Measurements from ENCODE around the gene PHF14.
"Not testable (repeated sequence)": the region's sequence is repeated elsewhere in the genome, so short reads cannot be mapped to it uniquely, and the experiment has no call there.

Gene PHF14

GRCh38 chr7:10990748-10991147, 17.1 kb downstream of the PHF14 start:
- not testable (repeated sequence) for DNase-seq

DNA sequence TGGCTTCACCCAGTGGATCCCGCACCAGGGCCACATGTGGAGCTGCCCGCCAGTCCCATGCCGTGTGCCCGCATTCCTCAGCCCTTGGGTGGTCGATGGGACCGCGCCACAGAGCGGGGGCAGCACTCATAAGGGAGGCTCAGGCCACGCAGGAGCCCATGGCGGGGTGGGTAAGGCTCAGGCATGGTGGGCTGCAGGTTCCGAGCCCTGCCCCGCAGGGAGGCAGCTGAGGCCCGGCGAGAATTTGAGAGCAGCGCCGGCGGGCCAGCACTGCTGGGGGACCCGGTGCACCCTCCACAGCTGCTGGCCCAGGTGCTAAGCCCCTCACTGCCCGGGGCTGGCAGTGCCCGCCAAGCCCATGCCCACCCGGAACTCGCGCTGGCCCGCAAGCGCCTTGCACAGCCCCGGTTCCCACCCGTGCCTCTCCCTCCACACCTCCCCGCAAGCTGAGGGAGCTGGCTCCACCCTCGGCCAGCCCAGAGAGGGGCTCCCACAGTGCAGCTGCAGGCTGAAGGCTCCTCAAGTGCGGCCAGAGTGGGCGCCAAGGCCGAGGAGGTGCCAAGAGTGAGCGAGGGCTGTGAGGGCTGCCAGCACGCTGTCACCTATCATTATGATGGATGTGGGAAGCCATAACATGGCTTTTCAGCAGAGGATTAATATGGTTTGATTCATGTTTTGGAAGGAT, 22.0 kb downstream of the PHF14 start:
- not testable (repeated sequence) for DNase-seq

DNA sequence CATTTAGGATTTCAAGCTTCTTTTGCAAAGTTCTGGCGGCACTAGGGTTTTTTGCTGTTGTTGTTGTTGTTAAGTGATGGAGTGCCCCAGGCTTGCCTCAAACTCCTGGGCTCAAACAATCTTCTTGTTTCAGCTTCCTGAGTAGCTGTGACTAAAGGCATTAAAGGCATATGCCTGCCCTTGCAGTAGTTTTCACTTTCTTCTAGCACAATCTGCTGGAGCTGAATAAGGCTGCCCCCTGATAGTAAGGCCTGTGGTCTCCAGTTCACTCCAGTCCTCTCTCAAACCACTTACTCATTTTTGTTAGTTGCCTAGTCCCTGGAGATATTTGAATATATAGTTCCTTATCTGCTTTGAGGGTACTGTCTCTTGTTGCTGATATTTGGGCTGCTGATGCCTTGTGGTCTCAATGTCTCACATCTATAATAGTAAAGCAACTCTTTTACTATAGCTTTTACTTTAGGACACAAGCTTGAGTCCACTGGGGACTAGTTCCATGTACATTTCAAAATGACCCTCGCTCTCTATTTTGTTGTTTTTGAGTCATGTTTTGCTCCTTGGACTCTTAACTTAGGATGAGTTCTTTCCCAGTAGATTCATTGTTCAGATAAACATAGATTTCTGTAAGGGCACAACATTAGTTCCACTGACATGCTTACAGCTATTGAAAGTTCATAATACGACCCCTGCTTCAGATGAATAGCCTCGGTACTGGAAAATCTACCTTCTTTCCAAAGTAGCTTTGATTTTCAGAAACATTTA, 25.5 kb downstream of the PHF14 start:
- DNase-seq: no peak

DNA sequence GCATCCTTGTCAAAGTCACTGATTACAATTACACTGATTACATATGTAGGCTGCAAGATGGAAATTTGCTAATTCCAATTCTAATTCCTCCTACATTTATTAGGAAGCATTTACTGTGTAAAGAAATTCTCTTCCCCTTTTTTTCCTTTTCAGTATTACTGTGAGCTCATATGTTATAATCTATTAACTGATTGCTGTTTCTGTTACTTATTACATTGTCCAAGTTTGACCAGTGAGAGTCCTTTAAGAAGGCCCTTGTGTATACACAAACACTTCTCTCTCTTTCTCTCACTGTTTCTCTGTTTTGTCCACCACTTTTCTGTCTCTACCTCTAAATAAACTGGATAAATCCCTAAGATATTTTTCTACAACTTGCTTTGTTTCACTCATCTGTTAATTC, 31.5 kb downstream of the PHF14 start:
- DNase-seq: no peak

DNA sequence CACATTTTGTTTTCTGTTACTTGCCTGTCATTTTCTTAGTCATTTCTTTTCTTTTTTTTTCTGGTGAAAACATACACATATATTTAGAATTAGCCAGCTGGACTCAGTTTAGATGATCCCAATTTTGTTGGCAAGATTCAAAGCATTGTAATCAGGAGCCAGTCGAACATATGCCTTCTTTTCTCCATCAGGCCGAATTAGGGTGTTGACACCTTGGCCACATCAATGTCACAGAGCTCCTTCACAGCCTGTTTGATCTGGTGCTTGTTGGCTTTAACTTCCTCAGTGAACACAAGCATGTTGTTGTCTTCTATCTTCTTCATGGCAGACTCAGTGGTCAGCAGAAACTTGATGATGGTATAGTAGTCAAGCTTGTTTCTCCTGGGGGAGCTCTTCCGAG, 32.6 kb downstream of the PHF14 start:
- DNase-seq: no peak

- no peak for DNase-seq
These were observed 36.0 kb downstream of the PHF14 start for GRCh38 chr7:11009631-11010030.

- DNase-seq: no peak
These were observed 47.8 kb downstream of the PHF14 start for GRCh38 chr7:11021468-11021867.

DNA sequence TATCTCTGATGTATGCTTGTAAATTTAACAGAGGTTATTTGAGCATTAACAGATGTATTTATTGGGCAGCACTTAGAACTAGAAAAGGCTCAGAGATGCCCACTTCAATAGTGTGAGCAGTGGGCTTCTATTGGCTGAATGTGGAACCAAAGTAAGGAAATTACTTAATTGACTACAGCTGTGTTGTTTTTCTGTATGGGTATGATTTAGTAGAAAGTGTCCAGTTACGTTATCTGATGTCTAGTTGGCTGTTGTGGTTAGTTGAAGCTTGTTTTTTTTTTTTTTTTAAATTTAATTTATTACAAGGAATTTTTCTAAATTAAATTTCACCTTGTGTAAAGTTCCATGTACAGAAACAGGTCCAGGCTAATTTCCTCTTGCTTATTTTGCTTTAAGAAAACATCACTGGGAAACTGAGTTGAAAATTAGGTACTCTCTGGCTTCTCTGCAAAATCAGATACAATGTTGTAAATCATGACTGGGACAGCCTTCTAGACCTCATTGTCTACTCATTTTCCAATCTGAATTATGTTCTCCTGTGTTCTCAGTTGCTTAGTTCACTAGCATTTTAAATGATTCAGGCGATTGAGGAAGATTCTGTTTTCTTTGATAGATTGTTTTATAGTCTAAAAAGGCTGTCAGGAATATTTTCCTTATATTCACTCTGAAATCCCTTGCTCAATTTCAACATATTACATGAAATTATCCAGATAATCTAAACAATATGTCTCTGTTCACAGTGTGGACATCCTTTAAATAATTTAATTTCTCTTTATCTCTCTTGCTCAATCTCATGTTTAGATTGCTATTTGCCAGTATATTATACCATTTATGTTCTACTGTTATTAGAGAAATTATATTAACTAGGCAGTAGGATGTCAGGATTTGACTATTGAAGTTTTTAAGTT, 53.0 kb downstream of the PHF14 start:
- DNase-seq: no peak

DNA sequence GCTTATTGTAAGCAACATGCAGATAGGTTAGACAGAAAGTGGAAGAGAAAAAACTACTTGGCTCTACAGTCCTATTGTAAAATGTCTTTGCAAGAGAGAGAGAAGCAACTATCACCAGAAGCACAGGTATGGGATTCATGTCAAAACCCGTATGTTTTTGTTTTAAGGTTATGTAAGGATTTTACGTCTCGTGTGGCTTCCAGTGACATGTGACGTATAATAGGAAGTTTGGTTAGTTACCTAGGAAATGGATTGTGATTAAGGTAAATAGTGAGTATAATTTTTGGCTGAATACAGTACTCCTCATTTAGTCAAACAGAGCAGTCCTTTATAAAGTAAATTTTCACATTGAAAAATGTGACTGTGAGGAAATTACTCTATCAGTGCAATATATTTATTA, 62.0 kb downstream of the PHF14 start:
- DNase-seq: no peak

DNA sequence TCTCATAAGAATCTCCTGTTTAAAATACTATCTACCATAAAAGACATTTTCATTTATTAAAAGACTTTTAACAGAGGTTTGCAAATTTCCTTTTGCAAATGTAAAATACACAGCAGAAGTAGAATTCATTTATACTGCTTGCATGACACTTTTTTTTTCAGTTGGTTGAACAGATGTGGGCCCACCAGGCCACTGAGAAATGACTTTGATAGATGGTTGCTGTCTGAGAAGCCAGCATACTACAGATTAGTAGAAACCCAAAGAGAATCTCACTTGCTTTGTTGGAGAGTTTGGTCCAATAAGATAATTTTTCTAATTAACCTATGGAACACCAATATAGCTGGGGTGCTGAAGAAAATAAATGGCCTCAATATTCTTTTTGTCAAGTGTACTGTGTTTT, 66.3 kb downstream of the PHF14 start:
- no peak for DNase-seq

- no peak for DNase-seq
These were observed 80.4 kb downstream of the PHF14 start for GRCh38 chr7:11054033-11054432.

DNA sequence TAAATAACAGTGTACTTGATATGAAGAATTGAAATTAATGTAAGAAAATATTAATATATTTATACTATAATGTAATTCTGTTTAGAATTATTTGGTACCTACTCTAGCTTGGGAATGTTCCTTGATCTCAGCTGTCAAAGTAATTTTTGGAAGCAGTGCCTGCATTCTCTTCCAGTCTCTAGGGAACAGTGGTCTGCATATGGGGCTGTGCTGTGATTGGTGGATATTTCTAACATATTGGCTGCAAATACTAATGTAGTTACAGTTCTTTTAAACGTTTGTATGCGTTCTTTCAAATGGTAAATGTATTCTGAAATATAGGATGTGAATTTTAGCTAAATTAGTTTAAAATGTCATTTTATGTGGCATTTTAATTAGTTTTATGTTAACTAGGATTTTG, 87.2 kb downstream of the PHF14 start:
- DNase-seq: no peak

DNA sequence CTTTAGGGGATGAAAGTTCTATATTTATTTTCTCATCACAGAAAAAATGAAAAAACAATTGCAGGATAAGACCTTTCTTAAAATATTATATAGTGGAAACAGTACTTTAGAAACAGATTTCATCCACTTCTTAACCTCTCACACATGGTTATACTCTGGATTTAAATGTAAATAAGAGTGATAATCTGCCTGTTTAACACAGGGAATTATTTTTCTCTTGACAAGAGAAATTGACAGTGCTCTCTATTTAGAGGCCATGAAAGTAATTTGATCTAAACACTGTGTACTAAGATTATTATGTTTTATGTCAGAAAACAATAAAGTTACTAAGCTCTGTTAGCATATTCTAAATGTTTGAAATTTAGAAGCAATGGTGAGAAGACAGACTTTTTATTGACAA, 88.4 kb downstream of the PHF14 start:
- DNase-seq: no peak

DNA sequence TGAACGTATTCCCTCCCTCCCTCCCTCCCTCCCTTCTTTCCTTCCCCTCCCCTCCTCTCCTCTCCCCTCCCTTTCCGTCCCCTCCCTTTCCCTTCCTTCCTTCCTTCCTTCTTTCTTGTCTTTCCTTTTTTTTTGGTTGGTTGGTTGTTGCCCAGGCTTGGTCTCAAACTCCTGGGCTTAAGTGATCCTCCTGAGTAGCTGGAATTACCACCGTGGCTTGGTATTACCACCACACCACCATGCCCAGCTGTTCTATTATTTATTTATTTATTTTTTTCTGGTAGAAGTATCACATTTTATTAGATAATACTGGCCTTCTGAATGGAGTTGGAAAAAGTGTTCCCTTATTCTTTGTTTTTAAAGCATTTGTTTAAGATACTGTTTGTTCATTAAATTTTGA, 95.9 kb downstream of the PHF14 start:
- DNase-seq: no peak

DNA sequence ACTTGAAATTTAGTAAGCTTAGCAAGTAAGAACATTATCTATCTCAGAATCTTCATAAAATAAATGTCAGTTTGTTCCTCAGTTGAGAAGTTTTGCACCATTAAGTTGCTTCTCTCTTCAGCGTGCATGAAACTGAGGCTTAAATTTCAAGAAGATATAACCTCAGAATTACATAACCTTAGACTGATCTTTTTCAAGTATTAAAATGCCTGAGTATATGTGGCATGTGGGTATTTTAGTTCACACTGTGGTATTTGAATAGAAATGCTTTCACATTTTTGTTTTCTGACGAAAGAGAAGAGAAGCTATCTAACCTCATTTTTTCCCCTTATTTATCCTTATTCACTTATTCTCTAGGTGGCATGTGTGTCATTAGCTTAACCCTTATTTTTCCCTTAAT, 104.1 kb downstream of the PHF14 start:
- DNase-seq: no peak

DNA sequence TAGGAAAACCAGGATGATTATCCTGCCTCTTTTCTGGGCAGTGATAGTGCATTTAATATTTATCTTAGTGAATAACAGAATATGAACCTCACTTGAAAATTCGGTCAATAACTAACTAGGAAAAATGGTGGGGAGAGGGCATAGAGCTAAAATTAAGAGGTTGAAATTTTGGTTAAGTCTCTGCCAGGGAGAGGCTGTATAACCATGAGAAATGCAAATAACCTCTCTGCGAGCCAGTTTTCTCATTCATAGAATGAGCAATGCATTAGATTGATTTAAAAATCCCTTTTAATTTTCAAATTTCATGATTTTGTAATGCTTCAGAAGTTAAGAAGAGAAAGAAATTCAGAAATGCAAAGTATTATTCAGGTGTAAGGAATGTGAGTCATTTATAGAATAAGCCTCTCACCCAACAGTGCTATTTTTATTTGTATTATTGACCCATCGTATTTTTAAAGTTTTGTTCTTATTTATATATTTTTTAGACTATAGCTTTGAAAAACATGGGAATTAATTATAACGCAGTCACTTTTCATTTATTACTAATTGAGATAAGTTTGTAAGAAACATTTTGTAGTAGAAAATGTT, 104.7 kb downstream of the PHF14 start:
- DNase-seq: no peak

GRCh38 chr7:11079907-11080306, 106.2 kb downstream of the PHF14 start:
- DNase-seq: no peak

GRCh38 chr7:11082121-11082520, 108.4 kb downstream of the PHF14 start:
- DNase-seq: no peak

DNA sequence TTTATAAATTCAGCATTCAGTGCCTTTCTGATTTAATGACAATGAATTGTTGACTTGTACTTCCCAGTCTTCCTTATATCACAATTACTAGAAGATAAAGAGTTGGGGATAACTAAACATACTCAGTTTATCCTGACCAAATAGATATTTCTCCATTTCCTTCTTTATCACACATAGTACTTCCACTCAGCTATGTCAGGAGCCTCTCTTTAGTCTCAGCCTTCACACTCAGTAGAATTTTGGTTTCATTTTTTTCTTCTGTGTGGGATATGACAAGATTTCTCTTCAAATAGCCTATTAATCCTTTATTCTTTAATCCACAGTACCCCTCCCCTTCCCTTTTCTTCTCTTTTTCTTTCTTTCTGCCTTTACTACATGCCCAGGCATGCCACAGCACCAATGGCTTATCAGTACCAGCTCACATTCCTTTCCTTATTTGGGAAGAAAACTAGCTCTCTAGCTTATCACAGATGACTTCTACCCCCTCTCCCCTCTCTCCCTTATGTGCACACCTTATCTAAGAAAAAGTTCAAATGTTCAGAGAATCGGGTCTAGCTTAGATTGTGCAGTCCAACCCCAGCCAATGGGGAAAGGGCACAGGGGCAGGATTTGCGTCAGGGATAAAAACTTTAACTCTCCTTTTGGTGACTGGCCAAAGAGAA, 109.0 kb downstream of the PHF14 start:
- DNase-seq: no peak

- DNase-seq: no peak
These were observed 109.5 kb downstream of the PHF14 start for GRCh38 chr7:11083214-11083568.

DNA sequence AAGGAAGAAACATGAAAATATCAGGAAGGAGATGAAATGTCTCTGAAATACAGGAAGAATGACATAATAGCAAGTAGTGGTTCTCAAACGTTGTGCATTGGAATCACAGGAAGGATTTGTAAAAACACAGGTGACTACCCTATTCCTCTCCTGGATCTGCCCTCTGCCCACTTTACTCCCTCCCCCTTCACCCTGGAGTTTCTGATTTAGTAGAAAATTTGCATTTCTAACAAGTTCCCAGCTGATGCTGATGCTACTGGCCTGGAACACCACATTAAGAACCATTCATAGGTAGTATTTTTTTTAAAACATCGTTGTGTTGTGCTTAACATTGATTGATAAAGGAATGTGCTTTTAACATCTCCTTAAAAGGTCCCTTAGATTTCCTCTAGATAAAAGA, 130.9 kb downstream of the PHF14 start:
- DNase-seq: no peak

- no peak for DNase-seq
These were observed 136.0 kb downstream of the PHF14 start for GRCh38 chr7:11109659-11110058.
